ENCODE measurements around the gene SV2C. TPM values are rescaled to one million over a fixed set of nuclear protein-coding genes. Genes with fewer than 3 reads are reported as not detected.

Gene SV2C
- total and polyA plus RNA-seq, 2 of the 13 experiments (the other 11 are each of a cell fraction or from before 2014, with no cell fraction given) = not detected

GRCh38 chr5:76402886-76403765, 319.9 kb downstream of the SV2C start, which contains the start of gene IQGAP2 (continued):
- TF ChIP-seq KIAA2018 (CRISPR knock-in tag; IDR thresholded peaks at IDR 0.05; ENCODE audit: borderline replicate concordance) (no peak), AHR (CRISPR knock-in tag; IDR thresholded peaks at IDR 0.05) (no peak), ZBTB42 (CRISPR knock-in tag; IDR thresholded peaks at IDR 0.05) (peak; percentile 64; the same call in 1 of the 2 replicates), HHEX (CRISPR knock-in tag; IDR thresholded peaks at IDR 0.05) (no peak), ZNF691 (CRISPR knock-in tag; IDR thresholded peaks at IDR 0.05; ENCODE audit: borderline replicate concordance, low read depth) (peak; percentile 95), ZSCAN22 (CRISPR knock-in tag; IDR thresholded peaks at IDR 0.05) (no peak), GATAD1 (CRISPR knock-in tag; IDR thresholded peaks at IDR 0.05) (peak; percentile 60; the same call in 1 of the 2 replicates), HNF1A (IDR thresholded peaks at IDR 0.05; ENCODE audit: low read depth) (no peak), HNF1A (CRISPR knock-in tag; IDR thresholded peaks at IDR 0.05; ENCODE audit: borderline replicate concordance) (peak; percentile 55; the same call in 1 of the 2 replicates), KMT2B (CRISPR knock-in tag; IDR thresholded peaks at IDR 0.05) (peak; percentile 73), ZNF446 (CRISPR knock-in tag; IDR thresholded peaks at IDR 0.05) (no peak; the same call in 1 of the 2 replicates), ZNF598 (CRISPR knock-in tag; IDR thresholded peaks at IDR 0.05; ENCODE audit: borderline replicate concordance) (no peak), ZFP82 (CRISPR knock-in tag; IDR thresholded peaks at IDR 0.05; ENCODE audit: borderline replicate concordance) (0 out of 2 replicates have a peak, but pooled peaks have one; percentile 1), ZNF660 (CRISPR knock-in tag; IDR thresholded peaks at IDR 0.05; ENCODE audit: borderline replicate concordance, low read depth) (no peak)
